Natural killer cell treated with Interleukin-12 subunit alpha and Interleukin-12 subunit beta and Interleukin-15 and Interleukin-18, amount 100 ng/mL, for 72 hours (primary cell): Measurements from ENCODE around the gene SERTAD3. TPM values are rescaled to one million over a fixed set of nuclear protein-coding genes. Genes with fewer than 3 reads are reported as not detected.
"Not testable (repeated sequence)": the region's sequence is repeated elsewhere in the genome, so short reads cannot be mapped to it uniquely, and the experiment has no call there.

ENCODE experiments used
- ATAC-seq, 2 donors: fragments of 150-1000 bp; cut with Tn5 transposase in 1 of 2; sonication (Bioruptor Pico), chemical (Tn5 transposase) in 1 of 2; 2 replicates each; pipeline ENCODE4 v1.10.0; 2021
- DNase-seq: peaks from one replicate; pipeline ENCODE4 v3.0.0; 2022; ENCODE audit warnings: low spot score
- H3K27ac Mint-ChIP-seq, 2 donors: 1 replicate in 1 of 2; 2 replicates in 1 of 2; pipeline ENCODE4 v1.8.0; 2022; ENCODE audit warnings: mixed read lengths in 2 of 2, mild to moderate bottlenecking in 1 of 2, moderate library complexity in 1 of 2
- H3K27me3 Mint-ChIP-seq, 2 donors: 1 replicate in 1 of 2; 2 replicates in 1 of 2; pipeline ENCODE4 v1.8.0; 2022; ENCODE audit warnings: mixed read lengths in 2 of 2
- H3K36me3 Mint-ChIP-seq: one replicate; pipeline ENCODE4 v1.8.0; 2022; ENCODE audit warnings: mixed read lengths
- H3K4me1 Mint-ChIP-seq, 2 donors: 1 replicate in 1 of 2; 2 replicates in 1 of 2; pipeline ENCODE4 v1.8.0; 2022; ENCODE audit warnings: low read depth in 2 of 2, mixed read lengths in 2 of 2, mild to moderate bottlenecking in 1 of 2
- H3K4me3 Mint-ChIP-seq: one replicate; pipeline ENCODE4 v1.8.0; 2022; ENCODE audit warnings: mixed read lengths
- H3K9me3 Mint-ChIP-seq: 2 replicates; pipeline ENCODE4 v1.8.0; 2022; ENCODE audit warnings: mixed read lengths
- total RNA-seq, 2 donors: library from RNA; stranded (reverse); gene quantifications; one replicate each; pipeline ENCODE4 v1.2.3, GENCODE V29; 2022

Gene SERTAD3
- total RNA-seq, 2 donors from 2014 or later: 12.8 to 13.2 TPM

DNA sequence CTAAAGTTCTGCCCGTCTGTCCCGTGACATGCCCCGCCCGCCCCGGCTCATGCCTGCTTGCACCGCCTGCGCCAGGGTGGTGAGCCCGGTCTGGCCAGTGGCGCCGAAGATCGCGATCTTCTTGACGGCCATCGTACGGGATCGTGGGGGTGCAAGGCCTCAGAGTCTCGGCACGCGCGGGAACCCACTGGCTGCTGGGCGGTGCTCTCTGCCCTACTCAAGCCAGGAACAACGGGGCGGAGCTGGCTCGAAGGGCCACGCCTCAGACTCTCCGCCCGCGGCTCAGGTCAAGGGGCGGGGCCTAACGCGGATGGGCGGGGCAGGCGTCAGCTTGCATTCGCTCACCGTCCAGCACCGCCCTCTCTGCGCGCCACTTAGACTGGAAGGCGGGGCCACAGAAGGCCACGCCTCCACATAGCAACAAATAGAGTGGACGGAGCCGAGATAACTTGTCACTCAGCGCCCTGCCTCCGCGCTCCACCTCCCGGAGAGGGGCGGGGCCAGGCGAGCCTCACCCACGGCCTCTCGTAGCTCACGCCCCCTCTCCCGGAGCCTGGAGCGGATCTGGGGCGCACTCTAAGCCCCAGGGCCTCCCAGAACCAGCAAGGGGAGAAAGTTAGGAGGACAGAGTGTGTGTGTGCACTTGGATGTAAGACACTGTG lies 21.6 kb upstream of the SERTAD3 start, which contains the start of gene BLVRB:
Gene BLVRB (minus strand): TSS at position 189 of the 662 bp plus-strand sequence. CDS start 57 bp downstream, at position 132.
- H3K9me3 Mint-ChIP-seq: no peaks in the 10 kb centered on the region
- H3K4me3 Mint-ChIP-seq: peak within 1 kb of the TSS; percentile 90
- peaks cover 4% of the 10 kb centered on the region for H3K36me3 Mint-ChIP-seq
- H3K27me3 Mint-ChIP-seq: peaks cover 9 to 12% of the 10 kb centered on the region in 2 donors
- H3K27ac Mint-ChIP-seq: peak within 1 kb of the TSS; percentile 48 to 73
- peaks cover 23 to 26% of the 10 kb centered on the region in 2 donors for H3K4me1 Mint-ChIP-seq
- peak; percentile 99 for DNase-seq
- peak; percentile 91 to 93 for ATAC-seq

DNA sequence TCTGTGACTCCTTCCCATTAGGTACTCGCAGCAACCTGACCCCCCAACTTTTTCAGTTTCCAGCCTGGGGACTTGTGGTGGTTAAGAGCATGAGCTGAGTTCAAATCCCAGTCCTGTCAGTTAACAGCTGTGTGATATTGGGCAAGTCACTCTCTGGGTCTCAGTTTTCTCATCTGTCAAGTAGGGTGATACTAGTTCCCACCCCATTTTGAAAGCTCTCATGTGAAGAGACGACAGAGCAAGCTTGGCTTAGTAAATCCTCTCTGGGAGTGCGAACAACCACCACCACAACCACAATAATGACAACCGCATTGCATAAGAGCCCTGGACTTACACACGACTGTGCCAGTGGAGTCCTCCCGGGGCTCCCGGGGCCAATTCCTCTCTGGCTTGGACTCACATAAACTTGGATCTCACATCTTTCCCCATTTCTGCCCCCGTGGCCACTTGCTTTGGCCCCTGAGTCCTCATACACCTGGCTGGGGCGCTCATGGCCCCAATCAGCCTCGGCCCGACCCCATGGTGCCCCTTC lies 21.0 kb upstream of the SERTAD3 start:
- Mint-ChIP-seq H3K4me3 (peak overlapping the region; percentile 90), H3K27ac (peak overlapping the region; percentile 48 to 73), H3K36me3 (peaks cover 4% of the 10 kb centered on the region), H3K9me3 (no peaks in the 10 kb centered on the region), H3K27me3 (peaks cover 9% of the 10 kb centered on the region in 2 donors), H3K4me1 (peaks cover 23 to 26% of the 10 kb centered on the region in 2 donors)
- DNase-seq: peak; percentile 81
- ATAC-seq: peak; percentile 51 to 71

DNA sequence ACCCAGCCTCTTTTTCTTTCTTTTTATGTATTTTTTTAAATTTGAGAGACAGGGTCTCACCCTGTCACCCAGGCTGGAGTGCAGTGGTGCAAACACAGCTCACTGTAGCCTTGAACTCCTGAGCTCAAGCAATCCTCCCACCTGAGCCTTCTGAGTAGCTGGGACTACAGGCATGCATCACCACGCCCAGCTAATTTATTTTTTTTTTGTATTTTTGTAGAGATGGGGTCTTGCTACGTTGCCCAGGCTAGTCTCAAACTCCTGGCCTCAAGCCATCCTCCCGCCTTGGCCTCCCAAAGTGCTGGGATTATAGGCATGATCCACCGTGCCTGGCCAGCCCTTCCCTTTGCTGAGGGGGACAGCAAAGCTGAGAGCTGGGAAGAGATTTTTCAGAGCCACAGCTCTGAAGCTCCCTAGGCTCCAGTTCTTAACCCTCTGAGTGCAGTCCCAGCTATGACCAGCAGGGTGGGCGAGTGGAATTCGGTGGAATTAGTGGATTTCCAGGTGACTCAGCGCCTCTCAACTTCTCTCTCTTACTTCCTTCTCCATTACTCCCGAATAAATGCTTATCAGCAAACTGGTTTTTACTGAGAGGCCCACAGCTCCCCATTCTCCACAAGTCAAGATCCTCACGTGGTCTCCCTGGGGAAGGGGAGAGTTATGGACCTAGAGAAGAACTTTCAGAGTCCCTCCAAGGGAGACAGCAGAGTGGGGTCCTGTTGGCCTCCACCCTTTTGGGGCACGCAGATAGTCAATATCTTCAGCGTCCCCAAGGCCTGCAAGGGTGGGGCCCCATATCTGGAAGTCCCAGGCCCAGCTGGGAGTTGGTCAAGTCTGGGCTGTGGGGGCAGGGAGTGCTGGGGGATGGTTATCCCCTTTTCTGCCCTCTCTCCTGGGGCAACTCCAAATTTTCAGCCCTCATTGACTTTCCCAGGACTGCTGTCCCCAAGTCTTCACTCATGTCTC lies 20.2 kb upstream of the SERTAD3 start:
- no peaks in the 10 kb centered on the region for H3K9me3 Mint-ChIP-seq
- H3K4me1 Mint-ChIP-seq: peaks cover 23 to 26% of the 10 kb centered on the region in 2 donors
- H3K27ac Mint-ChIP-seq: peak overlapping the region; percentile 48 to 73
- H3K27me3 Mint-ChIP-seq: peaks cover 9% of the 10 kb centered on the region in 2 donors
- ATAC-seq (no peak), DNase-seq (no peak)
- peaks cover 4% of the 10 kb centered on the region for H3K36me3 Mint-ChIP-seq
- peak overlapping the region; percentile 90 for H3K4me3 Mint-ChIP-seq

DNA sequence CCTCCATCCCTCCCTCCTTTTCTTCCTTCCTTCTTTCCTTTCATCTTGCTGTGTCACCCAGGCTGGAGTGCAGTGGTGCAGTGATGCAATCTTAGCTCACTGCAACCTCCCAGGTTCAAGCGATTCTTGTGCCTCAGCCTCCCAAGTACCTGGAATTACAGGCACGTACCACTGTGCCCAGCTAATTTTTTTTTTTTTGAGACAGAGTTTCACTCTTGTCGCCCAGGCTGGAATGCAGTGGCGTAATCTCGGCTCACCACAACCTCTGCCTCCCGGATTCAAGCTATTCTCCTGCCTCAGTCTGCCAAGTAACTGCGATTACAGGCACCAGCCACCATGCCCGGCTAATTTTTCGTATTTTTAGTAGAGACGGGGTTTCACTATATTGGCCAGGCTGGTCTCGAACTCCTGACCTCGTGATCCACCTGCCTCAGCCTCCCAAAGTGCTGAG lies 19.5 kb upstream of the SERTAD3 start:
- ATAC-seq, H3K4me3 Mint-ChIP-seq, H3K27me3 Mint-ChIP-seq, H3K36me3 Mint-ChIP-seq, H3K27ac Mint-ChIP-seq, DNase-seq, H3K9me3 Mint-ChIP-seq: not testable (repeated sequence)
- peaks cover 23 to 26% of the 10 kb centered on the region in 2 donors for H3K4me1 Mint-ChIP-seq

DNA sequence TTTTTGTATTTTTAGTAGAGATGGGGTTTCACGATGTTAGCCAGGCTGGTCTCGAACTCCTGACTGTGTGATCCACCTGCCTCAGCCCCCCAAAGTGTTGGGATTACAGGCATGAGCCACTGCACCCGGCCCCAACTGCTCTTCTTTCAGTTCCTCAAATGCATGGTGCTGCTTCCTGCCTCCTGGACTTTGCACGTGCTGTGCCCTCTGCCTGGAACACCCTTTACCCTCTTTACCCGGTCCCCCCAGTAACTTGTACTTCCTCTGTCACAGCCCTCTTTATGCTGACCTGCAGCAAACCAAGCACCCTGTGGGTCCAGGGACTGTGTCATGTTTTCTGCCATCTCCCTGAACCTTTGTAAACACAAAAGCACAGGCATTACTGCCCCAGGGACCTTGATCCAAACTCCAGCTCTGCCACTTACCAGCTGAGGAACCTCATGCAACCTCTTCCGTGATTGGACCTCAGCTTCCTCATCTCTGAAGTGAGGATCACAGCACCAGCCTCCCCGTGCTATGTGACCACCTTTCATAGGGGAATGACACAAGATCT lies 17.6 kb upstream of the SERTAD3 start:
- DNase-seq (no peak), ATAC-seq (no peak)
- Mint-ChIP-seq H3K4me3 (no peak overlapping the region), H3K4me1 (peaks cover 23 to 26% of the 10 kb centered on the region in 2 donors), H3K27me3 (peaks cover 6 to 8% of the 10 kb centered on the region in 2 donors), H3K27ac (no peak overlapping the region), H3K36me3 (peaks cover 4% of the 10 kb centered on the region), H3K9me3 (no peaks in the 10 kb centered on the region)

DNA sequence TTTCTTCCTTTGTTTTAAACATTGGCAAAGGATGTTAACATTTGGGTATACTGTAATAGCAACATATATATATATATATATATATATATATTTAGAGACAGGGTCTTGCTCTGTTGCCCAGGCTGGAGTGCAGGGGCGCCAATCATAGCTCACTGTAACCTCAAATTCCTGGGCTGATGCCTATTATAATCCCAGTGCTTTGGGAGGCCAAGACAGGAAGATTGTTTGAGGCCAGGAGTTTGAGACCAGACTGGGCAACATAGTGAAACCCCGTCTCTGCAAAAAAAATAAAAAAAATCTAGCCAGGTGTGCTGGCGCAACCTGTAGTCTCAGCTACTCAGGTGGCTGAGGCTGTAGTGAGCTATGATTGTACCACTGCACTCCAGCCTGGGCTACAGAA lies 16.1 kb upstream of the SERTAD3 start:
- no peak for DNase-seq
- no peaks in the 10 kb centered on the region for H3K9me3 Mint-ChIP-seq
- no peak for ATAC-seq

DNA sequence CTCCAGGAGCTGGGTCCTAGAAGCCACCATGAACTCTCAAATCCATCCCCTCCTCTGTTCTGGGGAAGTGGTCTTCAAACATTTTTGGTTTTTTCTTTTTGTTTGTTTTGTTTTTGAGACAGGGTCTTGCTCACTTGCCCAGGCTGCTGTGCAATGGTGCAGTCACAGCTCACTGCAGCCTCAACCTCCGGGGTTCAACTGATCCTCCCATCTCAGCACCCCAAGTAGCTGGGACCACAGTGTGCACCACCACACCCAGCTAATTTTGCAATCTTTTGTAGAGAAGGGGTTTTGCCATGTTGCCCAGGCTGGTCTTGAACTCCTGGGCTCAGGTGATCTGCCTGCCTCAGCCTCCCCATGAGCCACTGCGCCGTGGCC lies 14.5 kb upstream of the SERTAD3 start:
- Mint-ChIP-seq H3K27me3 (no peaks in the 10 kb centered on the region), H3K27ac (no peak overlapping the region), H3K4me3 (no peak overlapping the region), H3K9me3 (no peaks in the 10 kb centered on the region), H3K4me1 (peaks cover 0 to 3% of the 10 kb centered on the region in 2 donors), H3K36me3 (no peaks in the 10 kb centered on the region)
- DNase-seq: no peak
- ATAC-seq: no peak

More for the DNA sequence above, 16.1 kb upstream of the SERTAD3 start:
- Mint-ChIP-seq H3K4me1 (peaks cover 8 to 10% of the 10 kb centered on the region in 2 donors), H3K27me3 (no peaks in the 10 kb centered on the region), H3K27ac (no peak overlapping the region), H3K36me3 (no peaks in the 10 kb centered on the region), H3K4me3 (no peak overlapping the region)

DNA sequence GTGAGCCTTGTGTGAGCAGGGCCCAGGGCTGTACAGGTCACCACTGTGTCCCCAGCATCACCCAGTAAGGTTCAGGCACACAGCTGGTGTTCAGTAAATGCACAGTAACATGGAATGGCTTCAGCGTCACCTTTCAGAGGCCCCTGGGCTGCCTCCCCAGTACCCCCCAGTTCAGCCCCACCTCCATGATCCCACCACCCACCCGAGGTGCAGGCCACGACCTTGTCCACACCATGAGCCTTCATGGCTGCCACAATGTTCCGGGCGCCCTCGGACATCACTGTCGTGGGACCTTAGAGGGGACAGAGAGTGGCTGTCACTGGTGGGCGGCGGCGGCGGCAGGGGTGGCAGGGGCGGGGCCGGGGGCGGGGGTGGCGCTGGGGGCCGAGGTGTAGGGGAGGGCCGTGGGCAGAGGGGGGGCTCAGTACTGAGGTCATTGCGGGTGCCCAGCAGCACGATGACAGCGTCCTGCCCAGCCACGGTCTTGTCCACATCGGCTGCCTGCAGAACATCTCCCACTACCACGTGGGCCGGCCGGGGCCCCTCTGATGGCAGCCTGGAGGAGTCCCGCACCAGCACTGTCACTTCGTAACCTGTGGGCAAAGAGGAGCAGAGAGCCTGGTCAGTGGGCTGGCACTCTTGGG lies 13.9 kb upstream of the SERTAD3 start:
- no peak for ATAC-seq
- peaks cover 0 to 3% of the 10 kb centered on the region in 2 donors for H3K4me1 Mint-ChIP-seq
- H3K36me3 Mint-ChIP-seq: no peaks in the 10 kb centered on the region
- DNase-seq: no peak
- H3K27ac Mint-ChIP-seq: no peak overlapping the region
- H3K27me3 Mint-ChIP-seq: no peaks in the 10 kb centered on the region
- H3K9me3 Mint-ChIP-seq: no peaks in the 10 kb centered on the region
- no peak overlapping the region for H3K4me3 Mint-ChIP-seq

GRCh38 chr19:40457048-40457447 lies 12.9 kb upstream of the SERTAD3 start:
- Mint-ChIP-seq H3K4me3 (no peak overlapping the region), H3K27me3 (no peaks in the 10 kb centered on the region), H3K27ac (no peak overlapping the region), H3K9me3 (no peaks in the 10 kb centered on the region), H3K36me3 (no peaks in the 10 kb centered on the region), H3K4me1 (peaks cover 0 to 3% of the 10 kb centered on the region in 2 donors)
- no peak for ATAC-seq
- no peak for DNase-seq

DNA sequence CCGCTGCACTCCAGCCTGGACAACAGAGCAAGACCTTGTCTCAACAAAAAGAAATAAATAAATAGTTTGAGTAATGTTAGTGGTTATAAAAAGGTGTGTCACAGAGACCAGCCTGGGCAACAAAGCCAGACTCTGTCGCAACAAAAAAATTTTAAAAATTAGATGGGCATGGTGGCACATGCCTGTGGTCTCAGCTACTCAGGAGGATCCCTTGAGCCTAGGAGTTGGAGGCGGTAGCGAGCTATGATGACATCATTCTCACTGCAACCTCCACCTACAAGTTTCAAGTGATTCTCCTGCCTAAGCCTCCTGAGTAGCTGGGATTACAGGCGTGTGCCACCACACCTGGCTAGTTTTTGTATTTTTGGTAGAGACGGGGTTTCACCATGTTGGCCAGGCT lies 9.8 kb upstream of the SERTAD3 start:
- not testable (repeated sequence) for DNase-seq, H3K4me3 Mint-ChIP-seq, H3K4me1 Mint-ChIP-seq, H3K36me3 Mint-ChIP-seq, ATAC-seq, H3K9me3 Mint-ChIP-seq, H3K27ac Mint-ChIP-seq, H3K27me3 Mint-ChIP-seq

DNA sequence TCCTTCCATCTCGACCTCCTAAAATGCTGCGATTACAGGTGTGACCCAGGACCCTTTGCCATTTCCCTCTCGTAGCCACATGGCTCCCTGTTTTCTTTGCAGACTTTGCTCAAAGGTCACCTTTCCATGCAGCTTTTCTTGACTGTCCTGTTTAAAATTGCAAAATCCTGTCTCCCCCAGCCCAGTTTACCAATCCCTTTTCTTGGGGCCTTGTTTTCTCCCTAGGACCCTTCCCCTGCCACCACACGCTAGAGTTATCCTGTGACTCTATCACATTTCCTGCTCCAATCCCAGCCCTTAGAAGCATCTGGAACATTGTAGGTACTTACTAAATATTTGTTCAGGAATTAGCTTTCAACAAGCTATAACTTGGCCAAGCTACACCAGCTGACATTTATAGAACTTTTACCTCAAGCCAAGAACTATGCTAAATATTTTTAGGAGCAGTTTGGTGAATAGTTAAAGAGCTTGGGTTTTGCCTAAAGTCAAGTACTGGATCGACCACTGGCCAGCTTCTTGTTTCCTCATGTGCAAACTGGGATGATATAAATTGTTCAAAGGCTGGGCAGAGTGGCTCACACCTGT lies 9.1 kb upstream of the SERTAD3 start:
- Mint-ChIP-seq H3K9me3 (no peaks in the 10 kb centered on the region), H3K27ac (no peak overlapping the region), H3K36me3 (no peaks in the 10 kb centered on the region), H3K4me3 (no peak overlapping the region), H3K4me1 (no peaks in the 10 kb centered on the region), H3K27me3 (no peaks in the 10 kb centered on the region)
- ATAC-seq (no peak), DNase-seq (no peak)

DNA sequence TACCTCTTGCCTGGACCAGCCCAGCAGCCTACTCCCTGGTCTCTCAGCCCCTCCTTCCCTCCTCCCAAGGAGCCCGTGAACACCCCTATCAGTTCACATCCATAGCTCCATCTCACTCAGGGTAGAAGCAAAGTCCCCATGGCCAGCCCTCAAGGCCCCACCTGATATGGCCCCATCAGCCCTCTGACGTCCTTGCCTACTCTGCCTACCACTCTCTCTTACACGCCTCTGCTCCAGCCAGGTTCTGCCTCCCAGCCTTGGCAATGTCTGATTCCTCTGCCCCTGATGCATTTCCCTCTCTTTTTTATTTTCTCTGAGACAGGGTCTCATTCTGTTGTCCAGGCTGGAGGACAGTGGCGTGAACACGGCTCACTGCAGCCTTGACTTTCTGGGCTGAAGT lies 7.9 kb upstream of the SERTAD3 start:
- H3K9me3 Mint-ChIP-seq: no peaks in the 10 kb centered on the region
- H3K4me3 Mint-ChIP-seq: no peak overlapping the region
- H3K27me3 Mint-ChIP-seq: no peaks in the 10 kb centered on the region
- no peaks in the 10 kb centered on the region for H3K4me1 Mint-ChIP-seq
- no peak for ATAC-seq
- H3K27ac Mint-ChIP-seq: no peak overlapping the region
- no peak for DNase-seq
- H3K36me3 Mint-ChIP-seq: no peaks in the 10 kb centered on the region

GRCh38 chr19:40450664-40451063 lies 6.5 kb upstream of the SERTAD3 start:
- Mint-ChIP-seq H3K4me3 (no peak overlapping the region), H3K27ac (no peak overlapping the region), H3K9me3 (no peaks in the 10 kb centered on the region), H3K27me3 (no peaks in the 10 kb centered on the region), H3K36me3 (no peaks in the 10 kb centered on the region), H3K4me1 (no peaks in the 10 kb centered on the region)
- DNase-seq (no peak), ATAC-seq (no peak)
